Measurements from ENCODE around the gene CMPK1. TPM values are rescaled to one million over a fixed set of nuclear protein-coding genes. Genes with fewer than 3 reads are reported as not detected.

The CMPK1 gene
- total RNA-seq, 1 experiment from 2014 or later, result 28.7 TPM

- no peak overlapping the region for H4K5ac ChIP-seq (ENCODE audit: insufficient read length, low read depth, low read length)
- no peak overlapping the region for H2BK20ac ChIP-seq (ENCODE audit: low read depth, low read length, poor library complexity, severe bottlenecking)
- H3K4me1 ChIP-seq (ENCODE audit: insufficient read depth, low read length), result no peaks in the 10 kb centered on the region
- TF ChIP-seq, protein P1, sequence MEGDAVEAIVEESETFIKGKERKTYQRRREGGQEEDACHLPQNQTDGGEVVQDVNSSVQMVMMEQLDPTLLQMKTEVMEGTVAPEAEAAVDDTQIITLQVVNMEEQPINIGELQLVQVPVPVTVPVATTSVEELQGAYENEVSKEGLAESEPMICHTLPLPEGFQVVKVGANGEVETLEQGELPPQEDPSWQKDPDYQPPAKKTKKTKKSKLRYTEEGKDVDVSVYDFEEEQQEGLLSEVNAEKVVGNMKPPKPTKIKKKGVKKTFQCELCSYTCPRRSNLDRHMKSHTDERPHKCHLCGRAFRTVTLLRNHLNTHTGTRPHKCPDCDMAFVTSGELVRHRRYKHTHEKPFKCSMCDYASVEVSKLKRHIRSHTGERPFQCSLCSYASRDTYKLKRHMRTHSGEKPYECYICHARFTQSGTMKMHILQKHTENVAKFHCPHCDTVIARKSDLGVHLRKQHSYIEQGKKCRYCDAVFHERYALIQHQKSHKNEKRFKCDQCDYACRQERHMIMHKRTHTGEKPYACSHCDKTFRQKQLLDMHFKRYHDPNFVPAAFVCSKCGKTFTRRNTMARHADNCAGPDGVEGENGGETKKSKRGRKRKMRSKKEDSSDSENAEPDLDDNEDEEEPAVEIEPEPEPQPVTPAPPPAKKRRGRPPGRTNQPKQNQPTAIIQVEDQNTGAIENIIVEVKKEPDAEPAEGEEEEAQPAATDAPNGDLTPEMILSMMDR (conservative IDR thresholded peaks at IDR 0.05), result no peak
- no peaks in the 10 kb centered on the region for H3K9me3 Mint-ChIP-seq
- H2BK120ac ChIP-seq (ENCODE audit: low read depth, low read length, poor library complexity, severe bottlenecking), result no peak overlapping the region
- no peak overlapping the region for H3K4ac ChIP-seq (ENCODE audit: low read depth, low read length)
- no peak overlapping the region for H2AFZ ChIP-seq (ENCODE audit: low read length)
- no peak overlapping the region for H3K56ac ChIP-seq (ENCODE audit: insufficient read length, low read depth, low read length)
- no peak overlapping the region for H3K14ac ChIP-seq (ENCODE audit: insufficient read depth, low read length)
- H2AK5ac ChIP-seq (ENCODE audit: insufficient read length, low read length), result no peak overlapping the region
- no peak overlapping the region for H3K4me3 Mint-ChIP-seq
- H3K4me1 Mint-ChIP-seq, result no peaks in the 10 kb centered on the region
- no CpG with 5 or more reads among the region's 2 CpGs for WGBS (ENCODE audit: extremely low coverage, insufficient read length, low lambda C conversion rate)
- DNase-seq, result no peak
- H4K91ac ChIP-seq (ENCODE audit: insufficient read length, low read depth, low read length), result no peak overlapping the region
- H3K27me3 ChIP-seq (ENCODE audit: insufficient read depth, low read length), result no peaks in the 10 kb centered on the region
- H3K79me2 ChIP-seq (ENCODE audit: insufficient read depth, low read length), result no peaks in the 10 kb centered on the region
- no peak overlapping the region for H3K23ac ChIP-seq (ENCODE audit: insufficient read length, low read depth, low read length)
- H2BK15ac ChIP-seq (ENCODE audit: low read depth, low read length), result no peak overlapping the region
- no peaks in the 10 kb centered on the region for H3K27me3 Mint-ChIP-seq (ENCODE audit: low read depth)
- H4K8ac ChIP-seq (replicated peaks; ENCODE audit: insufficient read length, low read depth, low read length), result no peak overlapping the region
- H2BK5ac ChIP-seq (ENCODE audit: insufficient read length, low read length), result no peak overlapping the region
- H3K23me2 ChIP-seq (ENCODE audit: insufficient read length, low read depth, low read length, poor library complexity, severe bottlenecking), result no peaks in the 10 kb centered on the region
- H3T11ph ChIP-seq (ENCODE audit: low read length), result no peak overlapping the region
- H3K18ac ChIP-seq (ENCODE audit: insufficient read length, low read depth, low read length), result no peak overlapping the region
- no peak overlapping the region for H2BK12ac ChIP-seq (ENCODE audit: insufficient read length, low read depth, low read length)
- no peak overlapping the region for H3K4me2 ChIP-seq (ENCODE audit: insufficient read depth, insufficient read length, low read length)
- H3K36me3 Mint-ChIP-seq (ENCODE audit: insufficient read depth in 1 of 3, low read depth in 3 of 3), result peaks cover 8 to 51% (median 47%) of the 10 kb centered on the region in 3 experiments; a peak in 6 of 7 replicates
- no peaks in the 10 kb centered on the region for H4K20me1 ChIP-seq (ENCODE audit: control insufficient read depth, insufficient read depth, insufficient read length)
- no peaks in the 10 kb centered on the region for H3K79me1 ChIP-seq (ENCODE audit: insufficient read depth, low read depth, low read length, poor library complexity, severe bottlenecking)
- H3K27ac Mint-ChIP-seq, result no peak overlapping the region
- H3K27ac ChIP-seq (ENCODE audit: insufficient read length, low read depth, low read length), result no peak overlapping the region
- H3K9ac ChIP-seq (ENCODE audit: extremely low read depth, insufficient read length, low read length), result no peak overlapping the region
- H3K9me3 ChIP-seq (ENCODE audit: control insufficient read depth, low read depth, low read length), result no peaks in the 10 kb centered on the region
These were observed 38.0 kb upstream of the CMPK1 start for GRCh38 chr1:47295579-47295978.

Data from H9 (cell line).